ENCODE measurements around the gene DDX53.

GRCh38 chrX:22969411-22969810 lies 30.3 kb upstream of the DDX53 start:
- TF ChIP-seq SUZ12 (IDR thresholded peaks at IDR 0.05) = no peak
- no peak for TF ChIP-seq CTBP1 (IDR thresholded peaks at IDR 0.05; ENCODE audit: borderline replicate concordance)
- TF ChIP-seq FOXA1 (IDR thresholded peaks at IDR 0.05) = no peak
- no peak for TF ChIP-seq PKNOX1 (IDR thresholded peaks at IDR 0.05)
- no peak for TF ChIP-seq FOXM1 (IDR thresholded peaks at IDR 0.05; ENCODE audit: borderline replicate concordance)
- TF ChIP-seq SP1 (IDR thresholded peaks at IDR 0.05) = no peak
- no peak for TF ChIP-seq BHLHE40 (IDR thresholded peaks at IDR 0.05; ENCODE audit: borderline replicate concordance)
- TF ChIP-seq L3MBTL2 (conservative IDR thresholded peaks at IDR 0.05) = no peak
- no peak for TF ChIP-seq FOXK2 (IDR thresholded peaks at IDR 0.05)
- no peak for TF ChIP-seq TARDBP (IDR thresholded peaks at IDR 0.05)
- TF ChIP-seq ELF4 (IDR thresholded peaks at IDR 0.05) = no peak
- no peak for TF ChIP-seq ZNF384 (IDR thresholded peaks at IDR 0.05)
- TF ChIP-seq NFRKB (IDR thresholded peaks at IDR 0.05) = no peak
- TF ChIP-seq ARNT (IDR thresholded peaks at IDR 0.05) = no peak

All from HEK293T (cell line).